GM12873 (cell line): ENCODE data around the gene GRIN3A.

Experiments
- TF ChIP-seq, protein P1 (sequence below): IDR thresholded peaks from 2 replicates; pipeline ENCODE4 v1.5.1; 2012; ENCODE audit warnings: low read depth, mild to moderate bottlenecking, moderate library complexity, low read length, control low read depth; ENCODE audit not compliant: insufficient read depth; ENCODE audit errors: missing control alignments

The GRIN3A gene

DNA sequence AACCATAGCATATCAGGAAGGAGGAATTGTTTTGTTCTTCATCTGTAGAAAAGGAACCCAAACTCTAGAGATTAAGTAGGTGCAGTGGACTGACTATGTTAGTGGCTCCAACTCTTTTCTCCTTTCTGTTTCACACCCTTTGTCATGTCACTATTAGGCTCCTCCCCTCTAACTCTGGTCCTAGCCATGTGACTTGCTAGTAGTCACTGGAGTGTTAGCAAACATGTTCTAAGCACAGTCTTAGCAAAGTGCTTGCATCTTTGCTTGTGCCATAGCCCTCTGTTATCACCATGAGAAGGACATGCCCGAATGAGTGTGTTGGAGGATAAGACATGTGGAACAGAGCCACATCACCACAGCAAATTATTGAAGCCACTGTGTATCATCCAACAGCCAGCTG is 88.3 kb downstream of the GRIN3A start:
- TF ChIP-seq, protein P1, sequence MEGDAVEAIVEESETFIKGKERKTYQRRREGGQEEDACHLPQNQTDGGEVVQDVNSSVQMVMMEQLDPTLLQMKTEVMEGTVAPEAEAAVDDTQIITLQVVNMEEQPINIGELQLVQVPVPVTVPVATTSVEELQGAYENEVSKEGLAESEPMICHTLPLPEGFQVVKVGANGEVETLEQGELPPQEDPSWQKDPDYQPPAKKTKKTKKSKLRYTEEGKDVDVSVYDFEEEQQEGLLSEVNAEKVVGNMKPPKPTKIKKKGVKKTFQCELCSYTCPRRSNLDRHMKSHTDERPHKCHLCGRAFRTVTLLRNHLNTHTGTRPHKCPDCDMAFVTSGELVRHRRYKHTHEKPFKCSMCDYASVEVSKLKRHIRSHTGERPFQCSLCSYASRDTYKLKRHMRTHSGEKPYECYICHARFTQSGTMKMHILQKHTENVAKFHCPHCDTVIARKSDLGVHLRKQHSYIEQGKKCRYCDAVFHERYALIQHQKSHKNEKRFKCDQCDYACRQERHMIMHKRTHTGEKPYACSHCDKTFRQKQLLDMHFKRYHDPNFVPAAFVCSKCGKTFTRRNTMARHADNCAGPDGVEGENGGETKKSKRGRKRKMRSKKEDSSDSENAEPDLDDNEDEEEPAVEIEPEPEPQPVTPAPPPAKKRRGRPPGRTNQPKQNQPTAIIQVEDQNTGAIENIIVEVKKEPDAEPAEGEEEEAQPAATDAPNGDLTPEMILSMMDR: no peak

GRCh38 chr9:101648493-101648892 is 90.0 kb downstream of the GRIN3A start:
- TF ChIP-seq, protein P1: no peak

DNA sequence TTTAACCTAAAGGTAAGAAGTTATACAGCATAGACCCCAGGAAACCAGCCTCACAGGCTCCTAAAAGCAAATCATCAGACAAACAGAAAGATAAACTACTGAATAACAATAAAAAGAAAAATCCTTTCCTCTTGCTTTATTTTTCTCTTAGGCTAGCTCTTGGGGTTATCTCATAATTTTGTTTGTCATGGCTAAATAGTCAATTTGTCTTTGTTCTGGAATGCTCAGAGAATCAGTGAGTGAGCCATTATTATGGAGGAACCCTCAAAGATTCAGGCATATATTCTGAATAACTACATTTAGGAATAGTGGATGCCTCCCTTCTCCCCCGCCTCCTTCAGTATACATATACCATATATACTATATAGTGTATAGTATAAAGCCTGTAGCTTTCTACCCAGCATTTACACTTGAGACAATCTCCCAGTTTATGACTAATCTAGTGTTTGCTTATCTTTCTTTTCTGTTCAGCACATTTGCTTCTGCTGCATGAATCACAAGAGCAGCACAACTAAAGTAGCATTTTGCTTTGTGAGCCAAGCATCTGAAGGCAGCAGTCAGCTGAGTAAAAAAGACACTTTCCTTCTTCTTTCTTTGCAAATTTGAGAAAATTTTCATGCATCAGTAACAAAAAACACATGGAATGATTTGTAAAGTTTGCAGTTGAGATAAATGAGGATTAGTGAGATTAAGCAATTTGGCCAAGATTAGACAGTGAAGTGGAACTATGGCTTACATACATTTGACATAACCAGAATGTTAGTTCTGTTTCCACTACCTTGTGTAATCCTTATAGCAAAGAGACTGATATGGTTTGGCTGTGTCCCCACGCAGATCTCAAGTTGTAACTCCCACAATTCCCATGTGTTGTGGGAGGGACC is 98.4 kb downstream of the GRIN3A start:
- TF ChIP-seq, protein P1: no peak

GRCh38 chr9:101639311-101639710 is 99.1 kb downstream of the GRIN3A start:
- TF ChIP-seq, protein P1: no peak

GRCh38 chr9:101636247-101636646 is 102.2 kb downstream of the GRIN3A start:
- TF ChIP-seq, protein P1: no peak

DNA sequence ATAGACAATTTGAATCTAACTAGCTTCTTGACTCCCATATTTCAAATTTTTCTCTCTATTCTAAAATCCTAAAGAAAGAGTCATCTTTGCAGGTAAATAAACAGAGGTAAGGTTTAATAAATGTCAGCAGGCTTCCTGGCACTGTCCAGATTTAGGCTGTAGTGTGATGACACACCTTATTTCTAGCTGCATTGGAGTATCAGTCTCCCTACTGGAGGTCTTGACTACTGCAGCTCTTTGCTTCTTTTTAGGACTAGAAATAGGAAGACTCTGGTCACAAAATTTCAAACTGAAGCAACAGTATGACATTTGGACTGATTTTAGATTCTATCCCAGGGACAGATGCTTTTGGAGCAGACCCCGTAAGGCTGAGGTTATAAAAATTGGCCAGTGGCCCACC is 103.0 kb downstream of the GRIN3A start:
- TF ChIP-seq, protein P1: no peak

DNA sequence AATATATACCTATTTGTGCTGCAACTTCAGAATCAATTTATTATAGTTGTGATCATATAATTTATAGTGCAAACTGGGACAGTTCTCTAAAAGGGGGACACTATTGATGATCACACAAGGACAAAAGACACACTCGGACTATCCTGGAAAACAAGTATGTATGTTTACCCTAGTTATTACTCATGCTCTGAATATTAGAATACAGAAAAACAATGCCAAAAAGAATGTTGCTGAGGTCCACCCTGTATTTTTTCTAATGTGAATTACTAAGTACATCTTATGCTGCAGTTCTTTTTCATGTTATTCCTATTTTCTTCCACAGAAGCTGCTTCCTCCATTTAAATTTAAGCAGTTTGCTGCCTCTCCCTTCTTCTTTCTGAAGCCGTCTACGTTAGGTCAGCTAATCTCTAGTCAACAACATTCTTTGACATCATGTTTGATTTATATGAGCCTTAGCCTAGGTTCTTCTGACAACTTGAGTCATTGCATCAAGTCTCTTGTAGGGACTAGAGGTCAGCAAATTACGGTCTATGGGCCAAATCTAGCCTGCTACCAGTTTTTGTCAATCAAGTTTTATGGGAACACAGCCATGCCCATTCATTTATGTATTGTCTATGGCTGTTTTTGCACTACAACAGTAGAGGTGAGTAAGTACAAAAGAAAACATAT is 103.6 kb downstream of the GRIN3A start:
- TF ChIP-seq, protein P1: no peak
